Pancreas (tissue), 10 donors: ENCODE results near the gene ARHGAP28. TPM values are rescaled to one million over a fixed set of nuclear protein-coding genes. Genes with fewer than 3 reads are reported as not detected.

Source experiments
- ATAC-seq, 4 donors: fragments of 200-7000 bp; cut with Tn5 transposase; one replicate each; pipeline versions ENCODE4 v1.8.0 to v1.9.1; 2020; ENCODE audit warnings: mild to moderate bottlenecking in 4 of 4, moderate library complexity in 4 of 4
- DNase-seq, 6 donors: peaks; one replicate each; pipeline ENCODE4 v3.0.0-alpha.2; 2020
- FAIRE-seq: peaks from 2 replicates; lab custom pipeline; 2012; peaks lifted over from hg19 to GRCh38; lab: Jason Lieb, UNC
- H3K27ac ChIP-seq, 4 donors: fragments of 200-600 bp; sonication (generic); 1 replicate in 3 of 4; 2 replicates in 1 of 4; pipeline versions ENCODE4 v1.5.0 to v1.8.0; 2020
- H3K27me3 ChIP-seq, 4 donors: fragments of 200-600 bp; one replicate each; pipeline ENCODE4 v1.8.0; 2021
- H3K36me3 ChIP-seq, 3 donors: fragments of 200-600 bp; sonication (generic) in 1 of 3; one replicate each; pipeline versions ENCODE4 v1.5.0 to v1.8.0; 2020 to 2021
- H3K4me1 ChIP-seq, 3 donors: fragments of 200-600 bp; one replicate each; pipeline ENCODE4 v1.8.0; 2021
- H3K4me3 ChIP-seq, 4 donors: fragments of 200-600 bp; sonication (generic) in 2 of 4; one replicate each; pipeline versions ENCODE4 v1.5.0 to v1.8.0; 2020 to 2021
- H3K9me3 ChIP-seq, 4 donors: fragments of 200-600 bp; one replicate each; pipeline ENCODE4 v1.8.0; 2021
- CTCF ChIP-seq, 4 donors: fragments of 200-600 bp; sonication (generic) in 3 of 4; IDR thresholded peaks; one replicate each; pipeline versions ENCODE4 v1.5.0 to v1.8.0; 2021; ENCODE audit warnings: antibody characterized with exemption in 4 of 4
- WGBS, 2 donors: extraction: QIAGEN DNeasy Blood & Tissue Kit; methylation state at CpG; one replicate each; pipeline ENCODE4 v1.1.7; 2013; 5-methylcytosine and 5-hydroxymethylcytosine counted together
- intact Hi-C, 3 donors: fragments of 100-400 bp; cut with DNase I; formaldehyde crosslinking; loops; one replicate each; pipeline versions ENCODE4 v1.11.1 to v1.14.2; 2022
- polyA plus RNA-seq, 2 donors: library from polyadenylated mRNA; stranded (reverse); fragments of 200-250 nt; gene quantifications; one replicate each; pipeline ENCODE4 v1.2.3, GENCODE V29; 2013
- total RNA-seq, 6 donors: library from RNA; stranded (reverse); fragmentation: NEBNext Ultra II Directional in 4 of 6; extraction: Animal tissue kit (Norgen Biotek cat#: 25700) in 4 of 6; gene quantifications; one replicate each; pipeline versions ENCODE4 v1.2.1 to v1.2.4, GENCODE V29; 2021 to 2023
- donor health status: healthy with polysubstance abuse.
- donor health status: DM: no; HTN: no; CAD: no; lungs with moderate emphysema.
- donor health status: DM: no; HTN: no; CAD: no.
- donor health status: control.
- donor health status: control.
- donor health status: Bipolar disorder and iron deficiency.
- donor health status: DM: yes; HTN: yes; CAD: no.
- donor health status: DM: no; HTN: no; CAD: no.
- donor health status: DM: no; HTN: no; CAD: no.
- donor health status: DM: yes; HTN: yes; CAD: no.

Gene ARHGAP28
- total and polyA plus RNA-seq, 8 donors, result 0.91 to 9.9 (median 6.9) TPM

GRCh38 chr18:6954501-6954900 lies 225.0 kb downstream of the ARHGAP28 start:
- WGBS, 2 donors, result 40 to 42% methylated on average over 4 of the region's 4 CpGs
- Histone ChIP-seq H3K27me3 (no peaks in the 10 kb centered on the region), H3K36me3 (no peaks in the 10 kb centered on the region), H3K4me1 (peaks cover 0 to 39% (median 19%) of the 10 kb centered on the region in 3 donors), H3K27ac (peak overlapping the region in 3 of 4 donors; percentile 16 to 56 (median 44)), H3K4me3 (no peak overlapping the region), H3K9me3 (no peaks in the 10 kb centered on the region)
- FAIRE-seq (no peak), ATAC-seq (peak; percentile 44 to 70 (median 58)), DNase-seq (peak in 3 of 6 donors; percentile 59 to 78 (median 77))
- no peak for TF ChIP-seq CTCF (IDR thresholded peaks at IDR 0.05)
- intact Hi-C loops, result no loop called here

GRCh38 chr18:6955304-6955703 lies 225.8 kb downstream of the ARHGAP28 start:
- WGBS, 2 donors, result 96 to 99% methylated on average over 18 of the region's 18 CpGs
- ATAC-seq, result no peak
- H3K9me3 ChIP-seq, result no peaks in the 10 kb centered on the region
- DNase-seq, result no peak
- H3K36me3 ChIP-seq, result no peaks in the 10 kb centered on the region
- H3K27me3 ChIP-seq, result no peaks in the 10 kb centered on the region
- intact Hi-C loops, result no loop called here
- no peak overlapping the region for H3K4me3 ChIP-seq
- peak overlapping the region in 1 of 4 donors; percentile 44 for H3K27ac ChIP-seq
- peaks cover 0 to 35% (median 15%) of the 10 kb centered on the region in 3 donors for H3K4me1 ChIP-seq
- FAIRE-seq, result no peak
- TF ChIP-seq CTCF (IDR thresholded peaks at IDR 0.05), result no peak

DNA sequence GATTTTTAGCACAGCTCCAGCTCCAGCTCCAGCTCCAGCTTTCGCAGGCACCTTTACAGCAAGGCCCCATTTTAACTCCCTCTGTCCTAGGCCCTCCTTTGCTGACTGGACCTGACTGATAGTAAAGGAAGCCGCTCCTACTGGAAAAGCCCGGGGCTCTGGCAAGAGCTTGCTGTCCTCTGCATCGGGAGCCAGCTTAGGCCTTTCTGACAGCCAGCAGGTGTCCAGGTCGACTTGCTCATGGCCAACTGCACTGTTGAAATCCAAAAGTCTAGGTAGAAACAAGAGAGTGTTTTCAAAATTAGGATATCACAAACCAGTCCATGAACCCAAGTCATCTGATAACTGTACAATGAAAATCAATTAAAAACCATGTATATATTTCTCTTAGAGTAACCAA lies 227.0 kb downstream of the ARHGAP28 start:
- Histone ChIP-seq H3K4me1 (peaks cover 0 to 32% (median 15%) of the 10 kb centered on the region in 3 donors), H3K27ac (peak overlapping the region in 3 of 4 donors; percentile 33 to 64 (median 58)), H3K36me3 (no peaks in the 10 kb centered on the region), H3K4me3 (no peak overlapping the region), H3K9me3 (no peaks in the 10 kb centered on the region), H3K27me3 (no peaks in the 10 kb centered on the region)
- ATAC-seq (peak; percentile 41 to 57 (median 48)), DNase-seq (peak in 1 of 6 donors; percentile 31), FAIRE-seq (no peak)
- intact Hi-C loops, result no loop called here
- 39 to 53% methylated on average over 5 of the region's 5 CpGs for WGBS, 2 donors
- TF ChIP-seq CTCF (IDR thresholded peaks at IDR 0.05), result no peak

- Histone ChIP-seq H3K9me3 (no peaks in the 10 kb centered on the region), H3K4me3 (no peak overlapping the region), H3K4me1 (peaks cover 0 to 28% (median 15%) of the 10 kb centered on the region in 3 donors), H3K36me3 (no peaks in the 10 kb centered on the region), H3K27ac (peak overlapping the region in 3 of 4 donors; percentile 33 to 64 (median 58)), H3K27me3 (no peaks in the 10 kb centered on the region)
- no peak for TF ChIP-seq CTCF (IDR thresholded peaks at IDR 0.05)
- 44 to 62% methylated on average over 12 of the region's 12 CpGs for WGBS, 2 donors
- DNase-seq (no peak), ATAC-seq (peak; percentile 49 to 71 (median 61)), FAIRE-seq (no peak)
- intact Hi-C loops, result no loop called here
Measured at GRCh38 chr18:6956999-6957398, 227.5 kb downstream of the ARHGAP28 start.

GRCh38 chr18:6959110-6959509 lies 229.6 kb downstream of the ARHGAP28 start:
- no peak for FAIRE-seq
- no peak for ATAC-seq
- Histone ChIP-seq H3K27me3 (no peaks in the 10 kb centered on the region), H3K9me3 (no peaks in the 10 kb centered on the region), H3K27ac (no peak overlapping the region), H3K36me3 (no peaks in the 10 kb centered on the region), H3K4me1 (peaks cover 0 to 42% (median 15%) of the 10 kb centered on the region in 3 donors), H3K4me3 (no peak overlapping the region)
- intact Hi-C loops, result no loop called here
- 93% methylated on average over 12 of the region's 12 CpGs for WGBS, 2 donors
- no peak for DNase-seq
- TF ChIP-seq CTCF (IDR thresholded peaks at IDR 0.05), result no peak
